Upper lobe of left lung (tissue), 4 donors: ENCODE data around the gene SCARB1.

Experiments used
- EP300 ChIP-seq, 4 donors: sonication (generic); formaldehyde crosslinking; IDR thresholded peaks; one replicate each; pipeline ENCODE4 v1.5.1; 2017; ENCODE audit warnings: antibody characterized with exemption in 4 of 4, control low read depth in 2 of 4
- POLR2A ChIP-seq, 4 donors: fragments of 450-650 bp; IDR thresholded peaks; one replicate each; pipeline ENCODE4 v1.5.1; 2016 to 2017; ENCODE audit warnings: antibody characterized with exemption in 4 of 4, mild to moderate bottlenecking in 2 of 4
- TF ChIP-seq, protein P1 (sequence below), 6 experiments: fragments of 450-650 bp in 4 of 6; fragments of 200-600 bp in 2 of 6; sonication (generic) in 2 of 6; IDR thresholded peaks; one replicate each; pipeline ENCODE4 v1.5.1; 2016 to 2019; ENCODE audit warnings: antibody characterized with exemption in 6 of 6

DNA sequence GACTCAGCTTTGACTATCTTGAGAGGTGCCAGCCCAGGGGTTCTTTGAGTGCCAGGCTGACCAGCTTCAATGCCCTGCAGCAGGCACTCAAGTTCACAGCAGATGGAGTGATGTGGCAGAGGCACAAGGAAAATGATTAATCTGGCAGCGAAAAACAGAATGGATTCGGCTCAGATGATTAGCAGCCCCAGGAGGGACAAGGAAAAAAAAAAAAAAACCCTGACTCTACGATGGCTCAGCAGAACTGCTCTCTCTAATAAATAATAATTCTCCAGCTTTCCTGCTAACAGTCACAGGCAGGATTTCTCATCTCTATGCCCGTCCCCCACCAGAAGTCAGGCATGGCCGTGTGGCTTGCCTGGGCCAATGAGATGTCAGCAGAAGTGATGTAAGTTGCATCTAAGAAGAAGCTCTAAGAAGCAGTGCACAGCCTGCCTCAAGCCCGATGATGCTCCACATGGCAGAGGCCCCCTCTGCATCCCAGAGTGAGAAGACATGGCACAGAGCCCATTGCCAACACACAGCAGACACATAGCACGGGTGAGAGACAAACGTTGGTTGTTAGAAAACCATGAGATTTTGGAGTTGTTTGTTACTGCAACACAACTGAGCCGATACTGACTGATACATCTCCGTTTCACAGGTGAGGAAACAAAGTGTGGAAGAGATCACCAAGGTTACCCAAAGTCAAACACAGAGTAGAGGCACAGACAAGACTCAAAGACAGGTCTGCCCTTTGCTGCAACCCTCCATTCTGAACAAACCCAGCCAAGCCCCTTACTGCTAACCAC is 111.0 kb downstream of the SCARB1 start:
- no peak for TF ChIP-seq POLR2A (IDR thresholded peaks at IDR 0.05)
- TF ChIP-seq, protein P1, sequence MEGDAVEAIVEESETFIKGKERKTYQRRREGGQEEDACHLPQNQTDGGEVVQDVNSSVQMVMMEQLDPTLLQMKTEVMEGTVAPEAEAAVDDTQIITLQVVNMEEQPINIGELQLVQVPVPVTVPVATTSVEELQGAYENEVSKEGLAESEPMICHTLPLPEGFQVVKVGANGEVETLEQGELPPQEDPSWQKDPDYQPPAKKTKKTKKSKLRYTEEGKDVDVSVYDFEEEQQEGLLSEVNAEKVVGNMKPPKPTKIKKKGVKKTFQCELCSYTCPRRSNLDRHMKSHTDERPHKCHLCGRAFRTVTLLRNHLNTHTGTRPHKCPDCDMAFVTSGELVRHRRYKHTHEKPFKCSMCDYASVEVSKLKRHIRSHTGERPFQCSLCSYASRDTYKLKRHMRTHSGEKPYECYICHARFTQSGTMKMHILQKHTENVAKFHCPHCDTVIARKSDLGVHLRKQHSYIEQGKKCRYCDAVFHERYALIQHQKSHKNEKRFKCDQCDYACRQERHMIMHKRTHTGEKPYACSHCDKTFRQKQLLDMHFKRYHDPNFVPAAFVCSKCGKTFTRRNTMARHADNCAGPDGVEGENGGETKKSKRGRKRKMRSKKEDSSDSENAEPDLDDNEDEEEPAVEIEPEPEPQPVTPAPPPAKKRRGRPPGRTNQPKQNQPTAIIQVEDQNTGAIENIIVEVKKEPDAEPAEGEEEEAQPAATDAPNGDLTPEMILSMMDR (IDR thresholded peaks at IDR 0.05), result no peak
- TF ChIP-seq EP300 (IDR thresholded peaks at IDR 0.05), result no peak
